ENCODE measurements around the gene MRGPRD. TPM values are rescaled to one million over a fixed set of nuclear protein-coding genes. Genes with fewer than 3 reads are reported as not detected.

The MRGPRD gene
- total RNA-seq, 1 experiment from 2014 or later = not detected

GRCh38 chr11:68934666-68935065, 46.1 kb downstream of the MRGPRD start:
- H3K4me1 Mint-ChIP-seq = no peaks in the 10 kb centered on the region
- ChIA-PET POLR2A (no interaction called here), CTCF (interaction anchor here (1.3 to 1.8 kb wide), 2 partner anchors 16 to 110 kb away, joined by 4 to 9 read pairs; no protein-coding TSS in a partner anchor)
- no peaks in the 10 kb centered on the region for H3K27me3 Mint-ChIP-seq (ENCODE audit: low read depth)
- DNase-seq (ENCODE audit: low spot score) (no peak), ATAC-seq (no peak)
- H3K27ac Mint-ChIP-seq = no peak overlapping the region
- no peak overlapping the region for H3K4me3 Mint-ChIP-seq
- no peaks in the 10 kb centered on the region for H3K9me3 Mint-ChIP-seq
- TF ChIP-seq ATF1 (CRISPR knock-in tag; IDR thresholded peaks at IDR 0.05) (no peak), ELF4 (CRISPR knock-in tag; IDR thresholded peaks at IDR 0.05; ENCODE audit: low read depth) (no peak), PRDM15 (CRISPR knock-in tag; IDR thresholded peaks at IDR 0.05) (no peak), FOXP4 (CRISPR knock-in tag; IDR thresholded peaks at IDR 0.05) (no peak), PRRX2 (CRISPR knock-in tag; IDR thresholded peaks at IDR 0.05) (no peak)
- peaks cover 22% of the 10 kb centered on the region for H3K36me3 Mint-ChIP-seq

GRCh38 chr11:68934321-68934645, 46.5 kb downstream of the MRGPRD start:
- Mint-ChIP-seq H3K4me1 (no peaks in the 10 kb centered on the region), H3K9me3 (no peaks in the 10 kb centered on the region), H3K36me3 (peaks cover 24% of the 10 kb centered on the region), H3K27ac (no peak overlapping the region), H3K27me3 (ENCODE audit: low read depth) (no peaks in the 10 kb centered on the region), H3K4me3 (no peak overlapping the region)
- no peak for ATAC-seq
- ChIA-PET POLR2A (no interaction called here), CTCF (interaction anchor here (1.0 to 1.8 kb wide), 3 partner anchors 16 to 136 kb away, joined by 4 to 9 read pairs (median 5); no protein-coding TSS in a partner anchor)
- DNase-seq (ENCODE audit: low spot score) = no peak
- TF ChIP-seq SMAD4 (CRISPR knock-in tag; IDR thresholded peaks at IDR 0.05) = no peak
- no peak for TF ChIP-seq SP1 (CRISPR knock-in tag; conservative IDR thresholded peaks at IDR 0.05)
- no peak for TF ChIP-seq CDX4 (CRISPR knock-in tag; IDR thresholded peaks at IDR 0.05; ENCODE audit: borderline replicate concordance)
- no peak for TF ChIP-seq CBFB (CRISPR knock-in tag; IDR thresholded peaks at IDR 0.05; ENCODE audit: low read depth)
- no peak for TF ChIP-seq TCF7 (CRISPR knock-in tag; IDR thresholded peaks at IDR 0.05; ENCODE audit: low read depth)
- no peak for TF ChIP-seq FOXP4 (CRISPR knock-in tag; IDR thresholded peaks at IDR 0.05)
- no peak for TF ChIP-seq NFE2L1 (CRISPR knock-in tag; IDR thresholded peaks at IDR 0.05)

GRCh38 chr11:68933605-68934320, 47.0 kb downstream of the MRGPRD start:
- Mint-ChIP-seq H3K4me3 (no peak overlapping the region), H3K27ac (no peak overlapping the region), H3K36me3 (peaks cover 26% of the 10 kb centered on the region), H3K27me3 (ENCODE audit: low read depth) (no peaks in the 10 kb centered on the region), H3K9me3 (no peaks in the 10 kb centered on the region), H3K4me1 (no peaks in the 10 kb centered on the region)
- POLR2A ChIA-PET = no interaction called here
- no peak for DNase-seq (ENCODE audit: low spot score)
- no peak for ATAC-seq
- CTCF ChIA-PET = interaction anchor here (1.0 to 1.8 kb wide), 3 partner anchors 17 to 136 kb away, joined by 4 to 9 read pairs (median 5); no protein-coding TSS in a partner anchor
- TF ChIP-seq SMAD3 (CRISPR knock-in tag; IDR thresholded peaks at IDR 0.05; ENCODE audit: borderline replicate concordance) (no peak), ARID4B (CRISPR knock-in tag; IDR thresholded peaks at IDR 0.05; ENCODE audit: borderline replicate concordance) (no peak), TEAD1 (CRISPR knock-in tag; IDR thresholded peaks at IDR 0.05) (no peak), ATF1 (CRISPR knock-in tag; IDR thresholded peaks at IDR 0.05) (no peak), USF2 (CRISPR knock-in tag; IDR thresholded peaks at IDR 0.05) (no peak)

Data from WTC11 (cell line).